ENCODE measurements around the gene OSBPL10.

Gene OSBPL10

DNA sequence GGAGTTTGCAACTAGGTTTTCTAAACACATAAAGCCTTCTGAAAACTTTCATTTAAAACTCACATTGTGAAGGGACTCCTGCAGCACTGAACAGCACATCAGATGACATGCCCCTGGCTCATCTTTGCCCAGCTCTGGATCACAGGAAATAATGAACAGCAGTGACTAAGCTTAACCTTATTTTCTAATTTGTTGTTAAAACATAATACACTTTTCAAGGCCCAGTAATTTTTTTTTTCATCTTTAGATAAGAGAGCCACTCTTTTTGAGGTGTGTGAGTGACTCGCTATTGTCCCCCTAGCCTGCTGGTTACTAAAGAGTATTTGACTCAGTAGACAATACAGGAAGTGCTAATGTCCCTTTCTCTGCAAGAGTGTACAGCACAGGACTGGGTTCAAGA lies 204.0 kb downstream of the OSBPL10 start:
- Histone ChIP-seq H3K9me3 (no peaks in the 10 kb centered on the region), H3K4me1 (no peaks in the 10 kb centered on the region), H3K27me3 (no peaks in the 10 kb centered on the region), H3K36me3 (no peaks in the 10 kb centered on the region), H3K4me3 (ENCODE audit: low read depth, low read length) (no peak overlapping the region)
- TF ChIP-seq, protein P1, sequence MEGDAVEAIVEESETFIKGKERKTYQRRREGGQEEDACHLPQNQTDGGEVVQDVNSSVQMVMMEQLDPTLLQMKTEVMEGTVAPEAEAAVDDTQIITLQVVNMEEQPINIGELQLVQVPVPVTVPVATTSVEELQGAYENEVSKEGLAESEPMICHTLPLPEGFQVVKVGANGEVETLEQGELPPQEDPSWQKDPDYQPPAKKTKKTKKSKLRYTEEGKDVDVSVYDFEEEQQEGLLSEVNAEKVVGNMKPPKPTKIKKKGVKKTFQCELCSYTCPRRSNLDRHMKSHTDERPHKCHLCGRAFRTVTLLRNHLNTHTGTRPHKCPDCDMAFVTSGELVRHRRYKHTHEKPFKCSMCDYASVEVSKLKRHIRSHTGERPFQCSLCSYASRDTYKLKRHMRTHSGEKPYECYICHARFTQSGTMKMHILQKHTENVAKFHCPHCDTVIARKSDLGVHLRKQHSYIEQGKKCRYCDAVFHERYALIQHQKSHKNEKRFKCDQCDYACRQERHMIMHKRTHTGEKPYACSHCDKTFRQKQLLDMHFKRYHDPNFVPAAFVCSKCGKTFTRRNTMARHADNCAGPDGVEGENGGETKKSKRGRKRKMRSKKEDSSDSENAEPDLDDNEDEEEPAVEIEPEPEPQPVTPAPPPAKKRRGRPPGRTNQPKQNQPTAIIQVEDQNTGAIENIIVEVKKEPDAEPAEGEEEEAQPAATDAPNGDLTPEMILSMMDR (IDR thresholded peaks at IDR 0.05; ENCODE audit: low read depth, low read length) = no peak
- no peak for DNase-seq

DNA sequence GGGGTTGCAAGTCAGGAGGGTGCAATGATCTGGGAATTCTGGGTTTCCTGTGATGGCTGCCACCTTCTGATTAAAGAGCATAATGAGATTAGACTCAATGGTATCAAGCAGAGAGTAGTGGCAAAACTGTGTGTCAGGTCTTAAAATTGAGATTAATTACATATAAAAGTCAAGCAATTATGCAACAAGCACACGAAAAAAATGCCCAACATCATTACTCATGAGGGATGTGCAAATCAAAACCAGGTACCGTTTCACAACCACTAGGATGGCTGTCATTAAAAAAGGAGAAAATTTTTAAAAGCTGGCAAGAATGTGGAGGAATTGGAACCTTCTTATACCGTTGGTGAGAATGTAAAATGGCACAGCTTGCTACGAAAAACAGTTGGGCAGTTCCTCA lies 205.0 kb downstream of the OSBPL10 start:
- H3K27me3 ChIP-seq = no peaks in the 10 kb centered on the region

DNA sequence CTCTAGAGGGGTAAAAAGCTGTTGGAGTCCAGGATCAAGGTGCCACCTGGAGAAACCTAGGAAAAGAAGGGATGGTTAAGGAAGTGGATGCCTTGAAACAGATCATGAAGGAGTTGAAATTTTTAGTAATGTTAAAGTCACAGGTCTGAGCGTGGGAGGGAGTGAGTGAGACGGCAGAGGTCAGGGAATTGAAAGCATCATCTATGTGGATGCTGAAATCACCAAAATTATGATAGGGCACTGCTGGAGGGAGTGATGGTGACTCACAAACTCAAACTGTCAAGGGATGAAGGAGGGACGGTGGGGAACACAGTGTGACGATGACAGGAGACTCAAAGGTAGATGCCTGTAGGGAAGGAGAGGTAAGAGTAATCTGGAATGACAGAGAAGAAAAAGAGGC lies 205.7 kb downstream of the OSBPL10 start:
- TF ChIP-seq, protein P1 (IDR thresholded peaks at IDR 0.05; ENCODE audit: low read depth, low read length) = no peak
- Histone ChIP-seq H3K4me1 (no peaks in the 10 kb centered on the region), H3K36me3 (no peaks in the 10 kb centered on the region), H3K9me3 (no peaks in the 10 kb centered on the region), H3K4me3 (ENCODE audit: low read depth, low read length) (no peak overlapping the region), H3K27me3 (no peaks in the 10 kb centered on the region)
- no peak for DNase-seq

More for the DNA sequence above, 205.0 kb downstream of the OSBPL10 start:
- Histone ChIP-seq H3K4me1 (no peaks in the 10 kb centered on the region), H3K4me3 (ENCODE audit: low read depth, low read length) (no peak overlapping the region), H3K36me3 (no peaks in the 10 kb centered on the region), H3K9me3 (no peaks in the 10 kb centered on the region)
- TF ChIP-seq, protein P1 (IDR thresholded peaks at IDR 0.05; ENCODE audit: low read depth, low read length) = no peak
- DNase-seq = no peak

DNA sequence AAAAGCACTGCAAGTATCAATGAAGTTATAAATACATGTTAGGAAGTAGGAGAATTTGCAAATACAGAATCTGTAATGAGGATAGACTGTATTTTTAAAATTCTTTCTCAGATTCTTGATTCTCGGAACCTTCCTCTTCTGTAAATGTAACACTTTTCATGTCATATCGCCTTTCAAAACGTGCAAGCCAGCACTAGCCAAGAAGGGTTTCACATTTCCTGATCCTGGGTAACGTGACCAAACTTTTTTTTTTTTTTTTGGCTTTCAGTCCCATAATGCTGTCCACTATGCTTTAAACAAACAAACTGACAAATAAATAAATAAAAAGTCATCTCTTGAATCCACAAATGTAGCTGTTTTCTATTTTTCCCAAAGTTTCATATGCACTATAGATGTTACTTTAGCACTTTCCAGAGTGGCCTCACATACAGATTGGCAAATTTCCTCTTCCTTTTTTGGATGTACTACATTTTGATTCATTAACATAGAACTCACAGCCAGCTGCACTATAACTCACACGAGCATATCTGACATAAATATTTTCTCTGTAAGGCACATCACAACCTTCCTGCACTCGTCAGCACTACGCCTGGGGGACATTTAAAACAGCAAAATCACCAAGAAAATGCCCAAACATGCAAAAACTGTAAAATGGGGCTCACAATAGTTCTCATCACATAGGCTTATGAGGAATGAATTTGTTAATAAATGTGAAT lies 208.1 kb downstream of the OSBPL10 start:
- H3K4me1 ChIP-seq = no peaks in the 10 kb centered on the region
- H3K27me3 ChIP-seq = no peaks in the 10 kb centered on the region
- no peak overlapping the region for H3K4me3 ChIP-seq (ENCODE audit: low read depth, low read length)
- H3K9me3 ChIP-seq = no peaks in the 10 kb centered on the region
- H3K36me3 ChIP-seq = no peaks in the 10 kb centered on the region
- no peak for DNase-seq
- TF ChIP-seq, protein P1 (IDR thresholded peaks at IDR 0.05; ENCODE audit: low read depth, low read length) = no peak

DNA sequence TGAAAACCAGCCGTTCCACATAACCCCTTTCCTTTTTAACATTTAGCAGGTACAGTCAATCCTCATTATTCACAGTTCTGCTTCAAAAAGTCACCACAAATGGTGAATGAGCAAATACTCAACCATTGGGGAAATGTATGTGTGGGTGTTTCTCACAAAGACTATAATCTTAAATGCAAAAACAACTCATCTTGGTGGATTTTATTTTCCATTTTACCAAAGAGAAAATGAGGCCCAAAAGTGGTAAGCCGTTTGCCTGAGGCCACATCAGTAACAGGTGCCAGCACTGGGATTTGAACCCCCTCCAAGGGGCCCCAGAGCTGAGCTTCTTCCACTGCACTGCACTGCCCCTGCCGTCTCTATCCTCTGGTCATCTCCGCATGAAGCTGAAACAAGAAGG lies 208.8 kb downstream of the OSBPL10 start:
- TF ChIP-seq, protein P1 (IDR thresholded peaks at IDR 0.05; ENCODE audit: low read depth, low read length) = no peak
- Histone ChIP-seq H3K36me3 (no peaks in the 10 kb centered on the region), H3K27me3 (no peaks in the 10 kb centered on the region), H3K4me3 (ENCODE audit: low read depth, low read length) (no peak overlapping the region), H3K9me3 (no peaks in the 10 kb centered on the region), H3K4me1 (no peaks in the 10 kb centered on the region)
- DNase-seq = no peak

DNA sequence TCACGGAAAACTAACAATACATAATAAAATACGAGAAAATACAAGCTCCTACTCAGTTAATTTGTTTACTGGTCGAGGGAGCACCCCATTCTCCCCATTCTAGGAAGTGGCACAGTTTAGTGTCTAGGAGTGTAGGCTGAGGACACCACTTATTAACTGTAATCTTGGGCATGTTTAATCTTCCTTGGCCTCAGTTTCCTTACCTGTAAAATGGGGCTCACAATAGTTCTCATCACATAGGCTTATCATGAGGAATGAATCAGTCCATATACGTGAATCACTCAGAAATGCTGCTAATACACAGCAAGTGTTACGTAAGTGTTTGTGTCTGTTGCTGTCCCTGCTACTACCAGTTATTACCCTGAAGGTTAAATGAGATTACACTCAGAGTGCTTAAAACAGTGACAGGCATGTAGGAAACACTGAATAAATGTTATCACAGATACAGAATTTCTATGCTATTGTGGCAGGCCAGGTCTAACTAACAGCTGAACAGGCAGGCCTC lies 210.2 kb downstream of the OSBPL10 start:
- no peak for DNase-seq
- H3K27me3 ChIP-seq = no peaks in the 10 kb centered on the region
- TF ChIP-seq, protein P1 (IDR thresholded peaks at IDR 0.05; ENCODE audit: low read depth, low read length) = no peak
- no peak overlapping the region for H3K4me3 ChIP-seq (ENCODE audit: low read depth, low read length)
- H3K4me1 ChIP-seq = no peaks in the 10 kb centered on the region
- H3K36me3 ChIP-seq = no peaks in the 10 kb centered on the region
- H3K9me3 ChIP-seq = no peaks in the 10 kb centered on the region

Data from BE2C (cell line).